ENCODE data around the gene HSD17B7.

Gene HSD17B7

DNA sequence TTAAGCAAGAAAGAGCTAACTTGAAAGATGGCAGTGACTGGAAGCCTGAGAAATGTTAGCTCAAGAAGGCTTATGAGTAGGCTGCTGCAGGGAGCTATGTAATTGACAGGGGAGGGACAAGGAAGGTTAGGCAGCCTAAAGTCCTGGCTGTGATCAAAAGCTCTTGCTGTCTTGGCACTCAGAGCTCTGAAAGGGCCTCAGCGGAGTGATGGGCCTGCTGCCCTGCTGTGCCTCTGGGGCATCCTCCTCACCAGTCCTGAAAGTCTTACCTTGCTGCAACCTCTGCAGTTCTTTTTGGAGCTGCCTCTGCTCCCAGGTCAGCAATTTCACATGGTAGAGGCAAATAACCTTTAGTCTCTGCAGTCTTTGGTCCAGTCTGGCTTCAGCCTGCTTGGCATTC lies 68.7 kb downstream of the HSD17B7 start:
- no peak for DNase-seq

- DNase-seq = no peak
Measured at GRCh38 chr1:162861101-162861500, 70.6 kb downstream of the HSD17B7 start, which contains the start of gene CCDC190. TSS of gene CCDC190 (minus strand) at chr1:162861175. CDS start at chr1:162859646, 1,529 bp downstream.

DNA sequence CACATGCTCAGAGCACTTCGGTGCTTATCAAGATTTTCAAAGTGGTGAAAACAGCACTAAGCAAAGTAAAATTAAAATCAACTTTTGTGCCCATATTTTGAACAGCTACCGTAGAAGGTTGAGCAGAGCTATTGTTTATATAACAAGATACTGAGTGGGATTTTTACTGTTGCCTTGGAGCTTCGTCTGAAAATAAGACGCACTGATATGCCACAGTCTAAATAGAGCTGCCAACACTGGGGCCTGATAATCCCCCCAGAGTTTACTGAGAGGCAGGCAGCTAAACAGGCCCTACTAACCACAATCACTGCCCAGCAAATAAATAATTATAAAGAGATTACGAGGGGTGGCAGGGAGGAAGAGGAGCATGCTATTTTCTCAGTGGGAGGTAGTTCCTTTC lies 71.1 kb downstream of the HSD17B7 start:
- DNase-seq = no peak

Measured in NCI-H187 (cell line).